T-cell (primary cell): ENCODE measurements around the gene COL25A1. TPM values are rescaled to one million over a fixed set of nuclear protein-coding genes. Genes with fewer than 3 reads are reported as not detected.

ENCODE experiments used
- ATAC-seq, 4 experiments: fragments of 200-7000 bp in 3 of 4; fragments of 150-1000 bp in 1 of 4; cut with Tn5 transposase; replicated peaks in 1 of 4; 1 replicate in 3 of 4; 2 replicates in 1 of 4; pipeline ENCODE4 v1.10.0; 2021; ENCODE audit warnings: moderate library complexity in 3 of 4, mild to moderate bottlenecking in 2 of 4, moderate number of reproducible peaks in 1 of 4
- CTCF ChIA-PET, 2 donors: fragments of 300-600 bp; sonication (Branson Sonifier 250); formaldehyde crosslinking; loops; one replicate each; lab custom pipeline; 2022; ENCODE audit warnings: antibody characterized with exemption in 2 of 2; lab: Charles Lee
- POLR2A ChIA-PET, 2 donors: fragments of 300-600 bp; sonication (Branson Sonifier 250); formaldehyde crosslinking; loops; one replicate each; lab custom pipeline; 2022; ENCODE audit warnings: antibody characterized with exemption in 2 of 2; lab: Charles Lee
- DNase-seq, 35 experiments: peaks; one replicate each; pipeline versions ENCODE4 v3.0.0 to v3.0.0-alpha.2; 2013 to 2023
- H3K27ac ChIP-seq: one replicate; pipeline ENCODE4 v1.5.1; 2013; ENCODE audit warnings: low read length
- H3K27me3 ChIP-seq, 2 experiments: replicated peaks in 1 of 2; 1 replicate in 1 of 2; 2 replicates in 1 of 2; pipeline versions ENCODE4 v1.6.1 to v1.7.0; 2013; ENCODE audit warnings: low read length in 1 of 2, mixed read lengths in 1 of 2; ENCODE audit not compliant: control insufficient read depth in 2 of 2, insufficient read depth in 2 of 2; ENCODE audit errors: extremely low read depth in 1 of 2
- H3K36me3 ChIP-seq, 2 donors: 1 replicate in 1 of 2; 2 replicates in 1 of 2; pipeline versions ENCODE4 v1.6.1 to v1.7.0; 2013; ENCODE audit warnings: low read length in 1 of 2; ENCODE audit not compliant: control insufficient read depth in 2 of 2, insufficient read depth in 1 of 2; ENCODE audit errors: extremely low read depth in 1 of 2
- H3K4me1 ChIP-seq, 2 experiments: 1 replicate in 1 of 2; 2 replicates in 1 of 2; pipeline versions ENCODE4 v1.6.1 to v1.7.0; 2013; ENCODE audit warnings: low read length in 2 of 2, mixed read lengths in 1 of 2; ENCODE audit not compliant: insufficient read depth in 2 of 2, control insufficient read depth in 1 of 2; ENCODE audit errors: extremely low read depth in 1 of 2
- H3K4me3 ChIP-seq, 2 donors: 1 replicate in 1 of 2; 2 replicates in 1 of 2; pipeline versions ENCODE4 v1.5.1 to v1.7.0; 2013; ENCODE audit warnings: mild to moderate bottlenecking in 2 of 2, low read length in 1 of 2, moderate library complexity in 1 of 2; ENCODE audit not compliant: control insufficient read depth in 1 of 2; ENCODE audit errors: extremely low read depth in 1 of 2
- H3K9me3 ChIP-seq: 2 replicates; pipeline ENCODE4 v1.7.0; 2013
- H3K27ac Mint-ChIP-seq, 2 donors: one replicate each; pipeline ENCODE4 v1.8.0; 2020 to 2021; ENCODE audit warnings: mild to moderate bottlenecking in 2 of 2, mixed read lengths in 2 of 2
- H3K27me3 Mint-ChIP-seq, 2 donors: one replicate each; pipeline ENCODE4 v1.8.0; 2021 to 2022; ENCODE audit warnings: mixed read lengths in 2 of 2
- H3K36me3 Mint-ChIP-seq: one replicate; pipeline ENCODE4 v1.8.0; 2021; ENCODE audit warnings: mixed read lengths
- H3K4me1 Mint-ChIP-seq, 3 donors: one replicate each; pipeline ENCODE4 v1.8.0; 2020 to 2022; ENCODE audit warnings: mixed read lengths in 3 of 3, mild to moderate bottlenecking in 1 of 3
- H3K4me3 Mint-ChIP-seq, 3 donors: one replicate each; pipeline ENCODE4 v1.8.0; 2020 to 2022; ENCODE audit warnings: mild to moderate bottlenecking in 3 of 3, mixed read lengths in 3 of 3, moderate library complexity in 3 of 3
- H3K9me3 Mint-ChIP-seq, 3 donors: one replicate each; pipeline ENCODE4 v1.8.0; 2020 to 2022; ENCODE audit warnings: mixed read lengths in 3 of 3
- WGBS: methylation state at CpG from one replicate; pipeline ENCODE4 v1.1.5; 2013; ENCODE audit warnings: missing lambda C conversion rate; ENCODE audit not compliant: insufficient coverage; 5-methylcytosine and 5-hydroxymethylcytosine counted together
- total RNA-seq, 35 experiments: library from RNA in 6 of 35; stranded (reverse) in 6 of 35; fragments of 120-200 nt in 1 of 35; gene quantifications; one replicate each; pipeline versions ENCODE4 v1.2.1 to v1.2.4 and lab custom pipeline; 2013 to 2026

COL25A1 gene
- total RNA-seq, 5 donors from 2014 or later (not counting 1 experiment from before 2014, with no cell fraction given) = 0.53 to 0.56 TPM; not detected in 3

DNA sequence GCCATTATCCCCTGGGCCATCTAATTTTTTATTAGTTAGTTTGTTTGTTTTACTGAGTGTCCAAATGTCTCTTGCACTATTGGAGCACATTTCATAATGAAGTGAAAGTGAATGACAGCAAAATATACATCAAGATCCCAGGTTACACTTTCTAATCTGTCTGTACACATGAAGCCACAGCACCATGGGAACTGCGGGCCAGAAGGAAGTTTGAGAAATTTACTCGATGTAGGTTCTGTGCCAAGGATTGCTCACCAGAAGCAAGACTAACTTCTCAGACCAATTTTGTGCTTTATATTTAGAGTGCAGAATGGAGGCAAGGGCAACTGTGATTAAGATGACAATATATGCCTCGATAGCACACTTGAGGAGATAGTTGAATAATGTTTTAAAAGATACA, 258.0 kb downstream of the COL25A1 start:
- no peak overlapping the region for H3K4me3 Mint-ChIP-seq
- CTCF ChIA-PET = no interaction called here
- Histone ChIP-seq H3K4me3 (no peak overlapping the region), H3K27ac (no peak overlapping the region), H3K36me3 (no peaks in the 10 kb centered on the region), H3K4me1 (no peaks in the 10 kb centered on the region), H3K27me3 (no peaks in the 10 kb centered on the region), H3K9me3 (no peaks in the 10 kb centered on the region)
- POLR2A ChIA-PET = no interaction called here
- H3K27me3 Mint-ChIP-seq = peaks cover 0 to 4% of the 10 kb centered on the region in 2 donors
- H3K9me3 Mint-ChIP-seq = peaks cover 0 to 4% (median 0%) of the 10 kb centered on the region in 3 donors
- peaks cover 3 to 8% (median 4%) of the 10 kb centered on the region in 3 donors for H3K4me1 Mint-ChIP-seq
- no peak overlapping the region for H3K27ac Mint-ChIP-seq
- ATAC-seq = no peak
- no peaks in the 10 kb centered on the region for H3K36me3 Mint-ChIP-seq
- 30% methylated on average over 2 of the region's 3 CpGs for WGBS
- no peak for DNase-seq

DNA sequence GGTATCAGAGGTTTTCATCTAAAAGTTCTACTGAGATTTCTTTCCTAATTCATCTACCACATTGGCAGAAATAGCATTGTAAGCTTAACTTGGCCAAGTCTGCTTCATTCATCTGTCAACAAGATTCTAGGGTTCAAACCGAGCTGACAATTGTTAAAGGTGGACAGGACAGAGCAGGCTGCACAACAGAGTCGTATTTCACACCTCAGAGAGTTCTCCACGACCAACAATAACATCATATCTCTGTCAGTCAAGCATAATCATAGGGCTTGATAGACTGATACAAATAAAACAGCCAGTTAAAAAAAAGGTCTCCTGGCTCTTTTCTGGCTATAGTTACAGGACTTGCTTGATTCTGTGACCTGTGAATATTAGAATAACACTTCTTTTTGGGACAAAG, 259.2 kb downstream of the COL25A1 start:
- Mint-ChIP-seq H3K36me3 (no peaks in the 10 kb centered on the region), H3K4me1 (peaks cover 3 to 8% (median 4%) of the 10 kb centered on the region in 3 donors), H3K27me3 (peaks cover 3 to 4% of the 10 kb centered on the region in 2 donors), H3K4me3 (no peak overlapping the region), H3K9me3 (peaks cover 0 to 6% (median 4%) of the 10 kb centered on the region in 3 donors), H3K27ac (no peak overlapping the region)
- ATAC-seq (no peak), DNase-seq (no peak)
- WGBS = 41% methylated on average over 3 of the region's 3 CpGs
- Histone ChIP-seq H3K4me3 (no peak overlapping the region), H3K27me3 (no peaks in the 10 kb centered on the region), H3K9me3 (no peaks in the 10 kb centered on the region), H3K27ac (no peak overlapping the region), H3K4me1 (no peaks in the 10 kb centered on the region), H3K36me3 (no peaks in the 10 kb centered on the region)
- CTCF ChIA-PET = no interaction called here
- POLR2A ChIA-PET = no interaction called here

DNA sequence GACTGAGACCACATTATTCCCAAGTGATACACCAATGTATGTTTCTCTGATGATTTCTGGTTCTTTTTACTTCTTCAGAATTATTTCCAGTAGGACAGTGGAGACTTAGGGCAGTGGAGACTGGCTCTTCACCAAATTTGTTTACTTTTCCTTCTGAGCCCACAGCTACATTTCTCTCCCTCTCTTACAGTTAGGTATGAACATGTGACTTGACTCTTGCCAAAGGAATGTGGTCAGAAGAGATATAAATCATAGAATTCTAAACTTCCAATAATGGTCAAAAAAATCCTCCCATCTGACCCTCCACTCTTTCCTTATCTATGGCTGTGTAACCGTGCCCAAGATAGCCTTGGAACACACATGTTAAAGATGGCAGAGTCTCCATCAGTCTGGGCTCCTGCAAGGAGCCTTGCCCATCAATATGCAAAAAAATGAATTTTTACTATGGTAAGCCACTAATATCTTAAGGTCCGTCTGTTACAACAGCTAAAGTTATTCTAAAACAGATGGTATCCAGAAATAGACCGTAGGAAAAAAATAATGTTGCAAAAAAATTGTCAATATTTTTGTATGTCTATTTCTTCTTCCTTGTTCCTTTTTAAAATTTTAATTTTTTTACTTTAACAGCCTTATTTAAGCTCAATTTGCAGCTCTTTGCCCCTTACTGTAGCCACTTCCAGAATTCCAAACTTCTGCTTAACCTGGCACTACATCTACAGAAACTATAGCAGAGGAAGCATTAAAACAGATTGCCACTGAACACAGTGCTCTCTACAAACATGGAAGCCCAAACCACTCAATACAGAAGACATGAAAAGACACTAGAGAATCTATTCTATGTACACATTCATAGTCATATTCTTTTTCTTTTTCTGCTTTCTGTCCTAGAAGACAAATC, 260.7 kb downstream of the COL25A1 start:
- Mint-ChIP-seq H3K9me3 (peaks cover 0 to 6% (median 4%) of the 10 kb centered on the region in 3 donors), H3K27ac (no peak overlapping the region), H3K36me3 (no peaks in the 10 kb centered on the region), H3K4me3 (no peak overlapping the region), H3K27me3 (peaks cover 3 to 4% of the 10 kb centered on the region in 2 donors), H3K4me1 (peaks cover 2 to 3% (median 3%) of the 10 kb centered on the region in 3 donors)
- no peak for ATAC-seq
- Histone ChIP-seq H3K4me3 (no peak overlapping the region), H3K9me3 (no peaks in the 10 kb centered on the region), H3K27me3 (peaks cover 0 to 2% of the 10 kb centered on the region in 2 experiments), H3K27ac (no peak overlapping the region), H3K36me3 (no peaks in the 10 kb centered on the region), H3K4me1 (no peaks in the 10 kb centered on the region)
- WGBS = no CpG with 5 or more reads among the region's 3 CpGs
- ChIA-PET CTCF (no interaction called here), POLR2A (no interaction called here)
- no peak for DNase-seq

- peaks cover 3 to 4% of the 10 kb centered on the region in 2 donors for H3K27me3 Mint-ChIP-seq
- no peak overlapping the region for H3K27ac Mint-ChIP-seq
- H3K4me1 Mint-ChIP-seq = no peaks in the 10 kb centered on the region
- no peaks in the 10 kb centered on the region for H3K36me3 ChIP-seq
- peaks cover 0 to 6% (median 4%) of the 10 kb centered on the region in 3 donors for H3K9me3 Mint-ChIP-seq
- ATAC-seq (no peak), DNase-seq (no peak)
- peaks cover 0 to 2% of the 10 kb centered on the region in 2 experiments for H3K27me3 ChIP-seq
- H3K4me1 ChIP-seq = no peaks in the 10 kb centered on the region
- 78% methylated on average over 3 of the region's 5 CpGs for WGBS
- H3K4me3 ChIP-seq = no peak overlapping the region
- no peak overlapping the region for H3K27ac ChIP-seq
- H3K36me3 Mint-ChIP-seq = no peaks in the 10 kb centered on the region
- ChIA-PET POLR2A (no interaction called here), CTCF (no interaction called here)
- no peaks in the 10 kb centered on the region for H3K9me3 ChIP-seq
- H3K4me3 Mint-ChIP-seq = no peak overlapping the region
These were observed 262.0 kb downstream of the COL25A1 start for GRCh38 chr4:109040441-109040840.

GRCh38 chr4:109037026-109037425, 265.4 kb downstream of the COL25A1 start:
- ATAC-seq = no peak
- Mint-ChIP-seq H3K9me3 (peaks cover 0 to 6% (median 0%) of the 10 kb centered on the region in 3 donors), H3K27me3 (peaks cover 3 to 4% of the 10 kb centered on the region in 2 donors), H3K4me1 (no peaks in the 10 kb centered on the region), H3K36me3 (no peaks in the 10 kb centered on the region), H3K4me3 (no peak overlapping the region), H3K27ac (no peak overlapping the region)
- Histone ChIP-seq H3K36me3 (no peaks in the 10 kb centered on the region), H3K27me3 (peaks cover 0 to 2% of the 10 kb centered on the region in 2 experiments), H3K4me1 (no peaks in the 10 kb centered on the region), H3K9me3 (no peaks in the 10 kb centered on the region), H3K27ac (no peak overlapping the region), H3K4me3 (no peak overlapping the region)
- DNase-seq = no peak
- WGBS = no CpG with 5 or more reads among the region's 2 CpGs
- ChIA-PET POLR2A (interaction anchor here (0.5 kb wide), 2 partner anchors 133 to 1315 kb away, joined by 3 to 5 read pairs; no protein-coding TSS in a partner anchor), CTCF (no interaction called here)

DNA sequence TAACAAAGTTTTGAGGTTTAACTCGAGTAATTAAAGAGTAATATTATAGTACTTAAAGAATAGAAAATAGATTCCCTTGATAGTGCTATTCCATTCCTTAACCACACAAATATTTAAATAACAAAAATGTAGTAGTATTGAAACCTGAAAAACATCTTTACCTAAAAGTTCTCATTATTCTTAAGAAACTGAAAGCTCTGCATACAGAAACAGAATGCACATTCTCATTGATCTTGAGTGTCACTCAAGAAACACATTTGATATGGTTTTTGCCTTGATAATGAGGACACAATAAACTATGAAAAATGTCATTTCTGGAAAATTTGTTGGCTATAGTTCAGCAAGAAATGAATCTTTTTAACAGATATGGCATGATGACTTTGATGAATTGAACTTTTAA, 268.5 kb downstream of the COL25A1 start:
- POLR2A ChIA-PET = no interaction called here
- WGBS = no CpG with 5 or more reads among the region's 1 CpG
- H3K9me3 ChIP-seq = no peaks in the 10 kb centered on the region
- CTCF ChIA-PET = no interaction called here
- Mint-ChIP-seq H3K36me3 (no peaks in the 10 kb centered on the region), H3K27ac (no peak overlapping the region), H3K27me3 (peaks cover 0 to 3% of the 10 kb centered on the region in 2 donors), H3K9me3 (peaks cover 0 to 4% (median 0%) of the 10 kb centered on the region in 3 donors), H3K4me3 (no peak overlapping the region), H3K4me1 (no peaks in the 10 kb centered on the region)
- H3K27ac ChIP-seq = no peak overlapping the region
- DNase-seq (no peak), ATAC-seq (no peak)
- no peak overlapping the region for H3K4me3 ChIP-seq
- H3K4me1 ChIP-seq = no peaks in the 10 kb centered on the region
- peaks cover 0 to 2% of the 10 kb centered on the region in 2 experiments for H3K27me3 ChIP-seq
- no peaks in the 10 kb centered on the region for H3K36me3 ChIP-seq
